ENCODE results near the gene MYL3.

GRCh38 chr3:46866032-46866595, 2.9 kb upstream of the MYL3 start:
- TF ChIP-seq, protein P1, sequence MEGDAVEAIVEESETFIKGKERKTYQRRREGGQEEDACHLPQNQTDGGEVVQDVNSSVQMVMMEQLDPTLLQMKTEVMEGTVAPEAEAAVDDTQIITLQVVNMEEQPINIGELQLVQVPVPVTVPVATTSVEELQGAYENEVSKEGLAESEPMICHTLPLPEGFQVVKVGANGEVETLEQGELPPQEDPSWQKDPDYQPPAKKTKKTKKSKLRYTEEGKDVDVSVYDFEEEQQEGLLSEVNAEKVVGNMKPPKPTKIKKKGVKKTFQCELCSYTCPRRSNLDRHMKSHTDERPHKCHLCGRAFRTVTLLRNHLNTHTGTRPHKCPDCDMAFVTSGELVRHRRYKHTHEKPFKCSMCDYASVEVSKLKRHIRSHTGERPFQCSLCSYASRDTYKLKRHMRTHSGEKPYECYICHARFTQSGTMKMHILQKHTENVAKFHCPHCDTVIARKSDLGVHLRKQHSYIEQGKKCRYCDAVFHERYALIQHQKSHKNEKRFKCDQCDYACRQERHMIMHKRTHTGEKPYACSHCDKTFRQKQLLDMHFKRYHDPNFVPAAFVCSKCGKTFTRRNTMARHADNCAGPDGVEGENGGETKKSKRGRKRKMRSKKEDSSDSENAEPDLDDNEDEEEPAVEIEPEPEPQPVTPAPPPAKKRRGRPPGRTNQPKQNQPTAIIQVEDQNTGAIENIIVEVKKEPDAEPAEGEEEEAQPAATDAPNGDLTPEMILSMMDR (conservative IDR thresholded peaks at IDR 0.05): no peak
- no peak for TF ChIP-seq ZFX (IDR thresholded peaks at IDR 0.05)
